SW480 (cell line): ENCODE results near the gene HHLA2.
A peak's percentile ranks its signal among the peaks of the same experiment; 100 is the strongest.
"Not testable (repeated sequence)": the region's sequence is repeated elsewhere in the genome, so short reads cannot be mapped to it uniquely, and the experiment has no call there.

Experiments used
- DNase-seq: peaks from one replicate; pipeline ENCODE4 v3.0.0-alpha.2; 2016; ENCODE audit warnings: low spot score

HHLA2 gene

DNA sequence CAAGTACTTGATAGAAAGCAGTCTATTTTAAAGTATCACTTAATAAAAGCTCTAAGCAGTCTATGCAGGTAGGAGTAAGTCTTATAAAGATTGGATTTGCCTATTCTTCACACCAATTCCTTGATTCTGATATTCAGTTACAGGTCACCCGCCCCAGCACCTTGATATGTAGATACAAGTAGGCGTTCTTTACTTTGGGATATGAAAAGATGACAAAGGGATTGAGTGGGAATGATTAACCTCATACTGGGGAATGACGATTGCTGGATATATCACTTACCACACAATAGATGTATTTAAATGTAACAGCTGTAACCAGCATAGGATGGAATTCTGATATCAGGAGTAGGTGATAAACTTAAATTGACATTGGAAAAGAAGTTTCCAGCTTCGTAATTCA is 47.1 kb downstream of the HHLA2 start:
- no peak for DNase-seq

DNA sequence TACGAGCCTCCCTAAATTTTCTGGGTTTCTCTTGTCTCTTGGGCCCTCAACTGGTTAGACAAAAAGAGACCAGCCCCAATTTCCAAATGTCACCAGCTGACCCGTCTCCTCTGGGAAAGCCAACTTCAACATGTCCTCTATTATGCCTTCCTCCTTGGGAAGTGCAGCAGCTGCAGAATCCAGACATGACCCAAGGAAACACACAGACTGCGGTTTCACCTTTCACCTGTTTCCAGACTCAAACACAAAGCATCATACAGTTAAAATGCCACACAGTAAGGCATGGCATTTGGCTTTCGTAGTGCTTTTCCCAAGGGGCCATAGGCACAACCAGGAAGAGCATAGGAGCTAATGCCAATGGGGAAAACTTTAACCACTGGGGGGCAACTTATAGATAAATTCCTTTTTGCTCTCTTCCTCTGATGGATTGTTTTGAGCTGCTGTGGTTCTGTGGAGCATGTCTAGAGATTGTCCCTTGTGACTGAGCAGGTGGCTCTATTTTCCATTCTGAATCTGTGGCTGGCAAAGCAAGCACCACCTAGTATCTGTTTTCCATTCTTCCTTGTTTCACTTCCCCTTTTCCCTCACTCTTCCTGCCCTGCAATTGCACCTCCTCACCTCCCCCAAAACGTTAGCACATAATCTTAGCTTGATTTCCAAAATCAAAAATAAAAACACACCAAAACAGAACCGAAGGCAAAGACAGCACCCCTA is 49.3 kb downstream of the HHLA2 start:
- peak; percentile 20 for DNase-seq

DNA sequence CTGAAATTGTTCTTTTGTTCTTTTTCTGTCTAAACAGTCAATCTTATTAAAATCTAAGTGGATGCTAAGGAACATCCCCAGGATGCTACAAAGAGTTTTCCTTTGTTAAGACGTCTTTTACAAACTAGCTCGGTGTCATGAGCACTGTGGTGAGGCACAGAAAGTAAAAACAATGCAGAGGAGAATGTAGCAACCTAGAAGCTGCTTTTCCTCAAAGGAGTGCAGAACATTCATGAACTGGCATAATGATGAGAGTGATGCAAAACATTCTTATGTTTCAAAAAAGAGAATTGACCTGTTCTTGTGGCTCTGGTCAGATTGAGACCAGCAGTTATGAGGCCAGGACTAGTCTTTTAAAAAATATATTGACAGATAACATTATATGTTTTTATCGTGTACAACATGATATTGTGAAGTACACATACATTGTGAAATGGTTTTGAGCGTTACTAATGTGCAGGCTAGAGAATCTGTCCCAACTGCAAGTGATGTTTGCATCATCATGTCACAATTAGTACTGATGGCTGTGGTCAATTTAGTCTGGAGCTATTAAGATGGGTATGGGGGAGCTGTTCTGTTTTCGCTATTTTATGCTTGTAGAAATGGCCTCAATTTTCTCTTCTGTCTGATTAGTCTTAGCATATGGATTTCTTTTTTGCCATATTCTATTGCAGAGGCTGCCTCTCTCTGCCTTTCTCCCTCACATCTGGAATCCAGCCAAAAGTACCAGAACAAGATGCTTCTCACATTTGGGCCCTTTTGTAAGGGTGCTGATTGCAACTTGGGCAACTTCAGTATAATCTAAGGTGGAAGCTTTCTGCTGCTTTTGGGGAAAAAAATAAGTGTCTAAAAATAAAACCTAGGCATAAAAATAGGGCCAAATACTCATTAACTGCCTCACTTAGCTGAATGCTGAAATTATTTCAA is 50.2 kb downstream of the HHLA2 start:
- no peak for DNase-seq

GRCh38 chr3:108352176-108352575 is 55.8 kb downstream of the HHLA2 start:
- no peak for DNase-seq

DNA sequence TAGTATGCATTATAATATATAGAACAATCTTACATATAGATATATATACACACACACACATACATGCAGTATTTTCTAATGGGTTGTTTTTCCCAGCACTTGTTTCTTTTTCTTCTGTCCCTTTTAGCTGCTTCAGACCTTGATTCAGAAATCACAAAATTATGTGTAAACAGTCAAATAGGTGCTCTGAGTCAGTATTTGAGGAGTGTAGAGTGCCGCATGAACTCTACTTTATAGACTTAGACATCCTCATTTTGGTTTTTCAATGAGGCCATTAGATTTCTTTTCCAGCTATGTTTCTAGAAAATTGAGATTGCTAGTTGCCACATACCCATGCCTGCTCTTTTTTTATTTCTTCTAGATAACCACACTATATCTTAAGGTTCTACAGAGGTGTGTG is 58.2 kb downstream of the HHLA2 start:
- no peak for DNase-seq

DNA sequence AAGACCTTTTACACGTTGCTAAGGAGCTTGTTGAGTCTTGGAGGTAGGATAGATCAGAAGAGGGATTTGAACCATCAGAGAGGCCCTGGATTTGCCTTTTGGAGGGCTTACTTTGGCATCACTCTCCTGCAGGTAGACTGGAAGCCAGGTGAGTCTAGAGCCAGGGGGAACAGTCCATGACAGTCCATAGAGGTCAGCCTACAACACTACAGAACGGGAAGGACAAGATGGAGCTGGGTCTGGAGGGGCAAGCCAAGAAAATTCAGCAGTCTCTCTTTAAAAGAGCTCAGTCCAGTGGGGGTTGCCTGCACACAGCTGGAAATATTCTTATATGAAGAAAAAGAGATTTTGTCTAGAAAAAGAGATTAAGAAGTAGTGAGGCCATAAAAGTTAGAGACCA is 60.7 kb downstream of the HHLA2 start:
- no peak for DNase-seq

GRCh38 chr3:108359011-108359410 is 62.7 kb downstream of the HHLA2 start:
- no peak for DNase-seq

GRCh38 chr3:108376026-108376425 is 79.7 kb downstream of the HHLA2 start:
- DNase-seq = no peak

DNA sequence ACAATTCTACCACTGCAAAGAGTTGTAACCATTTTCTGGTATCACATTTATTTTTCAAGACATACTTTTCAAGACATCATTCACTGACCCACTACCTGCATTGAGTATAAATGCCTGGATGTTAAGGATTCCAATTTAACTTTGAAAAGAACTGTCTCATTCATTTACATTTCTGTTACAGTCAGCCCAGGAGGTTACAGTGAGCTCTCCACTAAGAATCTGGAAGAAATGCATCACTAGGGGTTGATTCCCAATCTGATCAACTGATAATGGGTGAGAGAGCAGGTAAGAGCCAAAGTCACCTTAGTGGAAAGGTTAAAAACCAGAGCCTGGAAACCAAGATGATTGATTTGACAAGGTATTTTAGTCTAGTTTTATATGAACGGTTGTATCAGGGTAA is 81.0 kb downstream of the HHLA2 start:
- no peak for DNase-seq

- no peak for DNase-seq
Measured at GRCh38 chr3:108378153-108378951, 82.0 kb downstream of the HHLA2 start.

DNA sequence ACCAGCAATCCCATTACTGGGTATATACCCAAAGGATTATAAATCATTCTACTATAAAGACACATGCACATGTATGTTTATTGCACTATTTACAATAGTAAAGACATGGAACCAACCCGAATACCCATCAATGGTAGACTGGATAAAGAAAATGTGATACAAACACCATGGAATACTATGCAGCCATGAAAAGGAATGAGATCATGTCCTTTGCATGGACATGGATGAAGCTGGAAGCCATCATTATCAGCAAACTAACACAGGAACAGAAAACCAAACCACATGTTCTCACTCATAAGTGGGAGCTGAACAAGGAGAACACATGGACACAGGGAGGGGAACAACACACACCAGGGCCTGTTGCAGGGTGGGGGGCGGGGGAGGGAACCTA is 82.6 kb downstream of the HHLA2 start:
- not testable (repeated sequence) for DNase-seq

GRCh38 chr3:108380128-108380795 is 83.9 kb downstream of the HHLA2 start:
- DNase-seq = no peak

DNA sequence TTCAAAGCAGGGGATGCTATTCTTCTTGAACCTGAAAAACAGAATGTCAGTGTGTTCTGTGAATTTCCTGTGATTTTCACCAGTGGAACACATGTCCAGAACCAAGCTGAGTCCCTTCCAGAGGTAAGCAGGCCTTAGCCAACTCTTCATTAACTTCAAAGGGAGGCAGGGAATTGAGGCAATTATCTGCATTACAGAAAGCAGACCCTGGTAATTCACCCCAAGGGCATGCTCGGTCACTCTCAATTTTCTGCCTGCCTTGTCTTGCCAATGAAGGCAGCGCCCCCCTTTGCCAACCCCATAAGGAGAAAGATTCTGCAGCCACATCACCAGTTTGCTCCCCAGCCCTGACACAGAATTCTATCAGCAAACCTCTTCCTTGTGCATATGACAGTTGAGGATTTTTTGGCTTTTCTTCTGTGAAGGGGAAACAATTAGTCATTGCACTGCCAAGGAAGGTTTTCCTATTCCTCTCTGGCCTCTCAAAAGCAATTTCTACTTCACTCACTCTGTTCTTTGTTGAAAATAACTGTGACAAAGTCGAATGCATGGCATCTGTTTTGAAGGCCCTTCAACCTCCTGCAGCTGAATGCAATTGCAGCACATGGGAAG is 85.3 kb downstream of the HHLA2 start:
- no peak for DNase-seq

GRCh38 chr3:108383306-108383705 is 87.0 kb downstream of the HHLA2 start:
- no peak for DNase-seq

- no peak for DNase-seq
Measured at GRCh38 chr3:108387063-108387462, 90.7 kb downstream of the HHLA2 start.

DNA sequence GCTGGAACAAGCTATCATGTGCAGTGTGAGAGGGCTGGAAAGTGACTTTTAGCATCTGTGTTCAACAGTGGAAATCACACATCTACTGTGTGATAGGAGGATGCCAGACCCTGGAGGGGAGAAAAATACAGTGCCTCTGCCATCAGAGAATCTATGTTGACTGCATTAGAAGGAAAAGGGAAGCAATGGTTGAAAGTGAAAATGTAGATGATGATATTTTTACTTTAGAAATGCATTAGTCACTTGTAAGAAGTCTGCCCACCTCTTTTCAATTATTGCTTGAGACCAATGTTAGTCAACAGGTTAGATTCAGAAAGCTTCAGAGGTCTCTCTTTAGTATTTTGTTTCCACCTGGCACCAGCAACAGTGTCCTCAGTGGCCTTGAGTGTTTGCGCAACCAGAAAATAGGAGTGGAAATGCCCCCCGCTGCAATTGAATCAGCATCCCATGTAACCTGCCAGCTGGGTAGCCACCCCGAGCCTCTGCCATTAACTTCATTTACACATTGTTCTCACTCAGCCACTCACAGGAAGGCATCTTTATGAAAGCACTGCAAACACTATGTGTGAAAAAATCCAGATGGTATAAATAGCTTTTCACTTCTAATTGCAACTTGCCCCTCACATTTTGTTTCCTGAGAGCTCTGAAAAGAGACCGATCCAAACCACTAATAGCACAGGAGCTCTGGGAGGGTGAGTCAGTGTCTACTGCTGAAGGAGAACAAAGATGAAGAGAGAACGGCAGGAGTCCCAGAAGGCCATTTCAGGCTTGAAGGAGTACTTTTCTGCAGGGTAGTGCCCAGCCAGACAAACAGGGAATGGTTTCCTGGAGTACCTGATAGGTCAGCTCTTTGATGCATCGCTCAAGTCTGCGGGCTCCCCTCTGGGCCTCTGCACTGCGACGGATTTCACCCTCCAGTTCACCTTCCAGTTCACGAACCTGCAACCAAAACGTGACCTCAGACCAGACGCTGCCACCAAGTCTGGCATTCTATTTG is 92.1 kb downstream of the HHLA2 start:
- no peak for DNase-seq

GRCh38 chr3:108389372-108389771 is 93.0 kb downstream of the HHLA2 start:
- DNase-seq = no peak

DNA sequence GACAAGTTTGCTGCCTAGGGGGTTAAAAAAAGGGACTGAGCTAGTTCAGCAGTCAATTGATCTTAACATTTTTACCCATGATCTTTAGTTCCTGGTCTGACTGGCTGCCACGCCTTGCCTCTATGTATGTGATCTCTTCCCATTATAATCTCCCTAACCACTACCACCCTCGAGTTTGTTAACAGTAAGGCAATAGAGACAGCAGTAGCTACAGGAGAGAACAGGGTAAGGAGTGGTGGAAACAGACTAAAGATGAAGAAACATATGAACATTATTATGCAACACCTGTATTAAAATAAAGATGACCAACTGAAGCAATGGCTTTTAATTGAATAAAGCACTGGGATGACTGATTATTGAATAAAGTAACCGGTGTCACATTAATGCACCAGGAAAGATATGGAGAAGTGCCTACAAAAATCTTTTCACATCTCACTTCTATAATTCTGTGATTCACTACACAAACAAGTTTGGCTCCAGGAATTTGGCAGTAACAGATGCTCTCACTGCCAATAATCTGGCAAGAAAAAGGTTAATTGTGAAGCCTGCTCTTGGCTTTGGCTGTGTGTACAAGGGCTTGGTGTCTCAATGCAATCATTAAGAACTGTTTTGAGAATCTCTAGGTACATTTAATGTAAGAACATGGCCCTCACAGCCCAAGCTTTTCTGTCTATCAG is 95.7 kb downstream of the HHLA2 start:
- no peak for DNase-seq

GRCh38 chr3:108393128-108393900 is 97.0 kb downstream of the HHLA2 start:
- no peak for DNase-seq
